ENCODE results near the gene PRPF38B.

Gene PRPF38B

GRCh38 chr1:108663074-108663473 is 29.0 kb upstream of the PRPF38B start:
- no peak overlapping the region for H2AFZ ChIP-seq (ENCODE audit: low read depth, low read length, severe bottlenecking)
- no peaks in the 10 kb centered on the region for H3K9me2 ChIP-seq (replicated peaks; ENCODE audit: insufficient read depth, low read length)
- no peak overlapping the region for H3K4me2 ChIP-seq (ENCODE audit: low read depth, low read length, poor library complexity, severe bottlenecking)
- no peaks in the 10 kb centered on the region for H3K79me2 ChIP-seq (ENCODE audit: insufficient read depth, low read length)
- no peak overlapping the region for H3K4me3 ChIP-seq (ENCODE audit: insufficient read depth, low read length, poor library complexity, severe bottlenecking)
- no peaks in the 10 kb centered on the region for H3F3A ChIP-seq (ENCODE audit: insufficient read depth)
- no peak overlapping the region for H3K9ac ChIP-seq (ENCODE audit: low read length)
- TF ChIP-seq CTCF (IDR thresholded peaks at IDR 0.05; ENCODE audit: insufficient read depth, low read length, poor library complexity, severe bottlenecking) (no peak), EZH2phosphoT487 (conservative IDR thresholded peaks at IDR 0.05; ENCODE audit: low read length) (no peak)
- H3K9me3 ChIP-seq (ENCODE audit: insufficient read depth, low read length) = no peaks in the 10 kb centered on the region
- no peaks in the 10 kb centered on the region for H4K20me1 ChIP-seq (ENCODE audit: low read depth, low read length)
- H3K36me3 ChIP-seq (ENCODE audit: low read length) = no peaks in the 10 kb centered on the region
- H3K27me3 ChIP-seq (ENCODE audit: low read length) = no peaks in the 10 kb centered on the region
- no peak overlapping the region for H3K27ac ChIP-seq (ENCODE audit: low read depth, low read length)

GRCh38 chr1:108664481-108664880 is 27.6 kb upstream of the PRPF38B start:
- H3K9ac ChIP-seq (ENCODE audit: low read length) = no peak overlapping the region
- H2AFZ ChIP-seq (ENCODE audit: low read depth, low read length, severe bottlenecking) = no peak overlapping the region
- no peaks in the 10 kb centered on the region for H3F3A ChIP-seq (ENCODE audit: insufficient read depth)
- TF ChIP-seq CTCF (IDR thresholded peaks at IDR 0.05; ENCODE audit: insufficient read depth, low read length, poor library complexity, severe bottlenecking) = no peak
- no peak for TF ChIP-seq EZH2phosphoT487 (conservative IDR thresholded peaks at IDR 0.05; ENCODE audit: low read length)
- H3K27ac ChIP-seq (ENCODE audit: low read depth, low read length) = no peak overlapping the region
- H3K36me3 ChIP-seq (ENCODE audit: low read length) = no peaks in the 10 kb centered on the region
- H4K20me1 ChIP-seq (ENCODE audit: low read depth, low read length) = no peaks in the 10 kb centered on the region
- H3K79me2 ChIP-seq (ENCODE audit: insufficient read depth, low read length) = no peaks in the 10 kb centered on the region
- H3K27me3 ChIP-seq (ENCODE audit: low read length) = no peaks in the 10 kb centered on the region
- H3K9me3 ChIP-seq (ENCODE audit: insufficient read depth, low read length) = no peaks in the 10 kb centered on the region
- H3K4me2 ChIP-seq (ENCODE audit: low read depth, low read length, poor library complexity, severe bottlenecking) = no peak overlapping the region
- no peaks in the 10 kb centered on the region for H3K9me2 ChIP-seq (replicated peaks; ENCODE audit: insufficient read depth, low read length)
- H3K4me3 ChIP-seq (ENCODE audit: insufficient read depth, low read length, poor library complexity, severe bottlenecking) = no peak overlapping the region

- Histone ChIP-seq H2AFZ (ENCODE audit: low read depth, low read length, severe bottlenecking) (no peak overlapping the region), H4K20me1 (ENCODE audit: low read depth, low read length) (no peaks in the 10 kb centered on the region), H3K9ac (ENCODE audit: low read length) (no peak overlapping the region), H3K36me3 (ENCODE audit: low read length) (no peaks in the 10 kb centered on the region), H3K9me3 (ENCODE audit: insufficient read depth, low read length) (no peaks in the 10 kb centered on the region), H3K27ac (ENCODE audit: low read depth, low read length) (no peak overlapping the region), H3K27me3 (ENCODE audit: low read length) (no peaks in the 10 kb centered on the region), H3K4me2 (ENCODE audit: low read depth, low read length, poor library complexity, severe bottlenecking) (no peak overlapping the region), H3K4me3 (ENCODE audit: insufficient read depth, low read length, poor library complexity, severe bottlenecking) (no peak overlapping the region), H3F3A (ENCODE audit: insufficient read depth) (no peaks in the 10 kb centered on the region), H3K9me2 (replicated peaks; ENCODE audit: insufficient read depth, low read length) (no peaks in the 10 kb centered on the region), H3K79me2 (ENCODE audit: insufficient read depth, low read length) (no peaks in the 10 kb centered on the region)
- no peak for TF ChIP-seq CTCF (IDR thresholded peaks at IDR 0.05; ENCODE audit: insufficient read depth, low read length, poor library complexity, severe bottlenecking)
- TF ChIP-seq EZH2phosphoT487 (conservative IDR thresholded peaks at IDR 0.05; ENCODE audit: low read length) = no peak
These were observed 27.0 kb upstream of the PRPF38B start for GRCh38 chr1:108665067-108665466.

All from SU-DHL-6 (cell line).